ENCODE measurements around the gene AZU1.

- TF ChIP-seq, protein P1, sequence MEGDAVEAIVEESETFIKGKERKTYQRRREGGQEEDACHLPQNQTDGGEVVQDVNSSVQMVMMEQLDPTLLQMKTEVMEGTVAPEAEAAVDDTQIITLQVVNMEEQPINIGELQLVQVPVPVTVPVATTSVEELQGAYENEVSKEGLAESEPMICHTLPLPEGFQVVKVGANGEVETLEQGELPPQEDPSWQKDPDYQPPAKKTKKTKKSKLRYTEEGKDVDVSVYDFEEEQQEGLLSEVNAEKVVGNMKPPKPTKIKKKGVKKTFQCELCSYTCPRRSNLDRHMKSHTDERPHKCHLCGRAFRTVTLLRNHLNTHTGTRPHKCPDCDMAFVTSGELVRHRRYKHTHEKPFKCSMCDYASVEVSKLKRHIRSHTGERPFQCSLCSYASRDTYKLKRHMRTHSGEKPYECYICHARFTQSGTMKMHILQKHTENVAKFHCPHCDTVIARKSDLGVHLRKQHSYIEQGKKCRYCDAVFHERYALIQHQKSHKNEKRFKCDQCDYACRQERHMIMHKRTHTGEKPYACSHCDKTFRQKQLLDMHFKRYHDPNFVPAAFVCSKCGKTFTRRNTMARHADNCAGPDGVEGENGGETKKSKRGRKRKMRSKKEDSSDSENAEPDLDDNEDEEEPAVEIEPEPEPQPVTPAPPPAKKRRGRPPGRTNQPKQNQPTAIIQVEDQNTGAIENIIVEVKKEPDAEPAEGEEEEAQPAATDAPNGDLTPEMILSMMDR (conservative IDR thresholded peaks at IDR 0.05 in 1 of 2, IDR thresholded peaks at IDR 0.05 in 1 of 2; ENCODE audit: extremely low read depth in 1 of 2, insufficient read depth in 1 of 2, low read depth in 1 of 2, low read length in 2 of 2): no peak
- no peak for TF ChIP-seq EZH2 (IDR thresholded peaks at IDR 0.05; ENCODE audit: borderline replicate concordance, low read length)
These were observed 52.2 kb downstream of the AZU1 start for GRCh38 chr19:879711-880438.

All from mammary epithelial cell (primary cell).